ENCODE results near the gene TFEB.

TFEB gene

GRCh38 chr6:41722969-41723529 lies 12.4 kb downstream of the TFEB start:
- no peak for DNase-seq (ENCODE audit: low read depth)

GRCh38 chr6:41721414-41721813 lies 14.0 kb downstream of the TFEB start:
- no peak for DNase-seq (ENCODE audit: low read depth)

DNA sequence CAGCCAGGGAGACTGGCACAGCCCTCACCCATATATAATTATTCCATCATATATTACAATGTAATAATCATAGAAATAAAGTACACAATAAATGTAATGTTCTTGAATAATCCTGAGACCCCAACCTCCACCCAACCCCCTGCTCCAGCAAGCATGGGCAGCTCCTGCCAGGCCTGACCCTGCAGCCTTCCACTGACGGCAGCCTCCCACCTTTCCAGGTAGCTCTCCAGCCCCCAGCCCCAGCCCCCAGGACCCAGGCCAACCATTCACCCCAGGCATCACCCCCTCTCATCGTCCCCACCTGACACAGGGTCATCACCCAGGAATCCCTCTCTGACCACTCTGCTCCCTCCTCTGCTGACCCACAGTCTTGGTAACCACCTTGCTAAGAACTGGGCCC lies 14.6 kb downstream of the TFEB start:
- DNase-seq (ENCODE audit: low read depth), result no peak

DNA sequence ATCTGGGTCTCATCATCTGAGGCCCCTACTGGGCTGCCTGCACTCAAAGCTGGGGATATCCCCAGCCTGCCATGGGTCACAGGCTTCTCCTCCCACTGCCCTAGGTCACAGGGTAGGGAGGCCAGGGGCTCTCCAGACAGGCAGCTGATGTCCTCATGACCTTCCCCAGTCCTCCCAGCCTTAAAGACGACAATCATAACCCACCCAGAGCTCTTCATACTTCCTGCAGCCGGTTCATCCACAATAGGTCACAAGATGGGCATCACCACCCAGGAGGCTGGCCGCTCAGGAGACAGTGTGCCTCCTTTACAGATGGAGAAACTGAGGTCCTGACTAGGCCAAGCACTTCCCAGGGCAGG lies 15.2 kb downstream of the TFEB start:
- DNase-seq (ENCODE audit: low read depth), result no peak

DNA sequence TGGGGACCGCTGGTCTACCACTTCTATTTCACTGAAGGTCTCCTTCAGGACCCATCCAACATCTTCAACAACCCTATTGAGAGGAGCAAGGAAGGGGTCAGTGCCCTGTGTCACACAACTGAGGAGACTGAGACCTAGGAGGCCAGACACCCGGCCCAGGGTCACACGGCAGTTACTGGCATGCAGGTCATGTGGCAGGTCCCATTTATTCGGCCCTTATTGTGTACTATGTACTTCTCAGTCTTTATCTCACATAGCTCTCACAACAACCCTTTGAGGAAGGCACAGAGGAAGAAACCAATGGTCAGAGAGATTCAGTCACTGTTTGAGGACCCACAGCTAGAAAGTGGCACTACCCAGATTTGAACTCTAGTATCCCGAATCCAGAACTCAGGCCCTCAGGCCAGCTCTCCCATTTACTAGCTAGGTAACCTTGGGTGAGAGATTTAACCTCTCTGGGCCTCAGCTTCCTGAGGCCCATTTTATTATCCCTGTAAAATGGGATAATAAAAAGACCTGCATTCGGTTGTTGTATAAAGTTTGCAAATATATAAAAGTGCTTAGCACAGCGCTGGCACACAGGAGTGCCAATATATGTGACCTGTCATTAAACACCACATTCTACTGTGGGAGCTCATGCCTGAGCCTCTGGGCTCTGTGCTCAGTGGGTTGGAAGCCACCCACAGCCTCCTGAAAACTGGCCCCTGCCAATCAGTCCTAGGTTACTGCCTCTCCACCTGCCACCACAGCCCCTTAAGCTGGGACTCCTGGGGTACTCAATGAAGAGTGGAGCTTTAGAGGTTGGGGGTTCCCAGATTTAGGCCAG lies 15.8 kb downstream of the TFEB start:
- no peak for DNase-seq (ENCODE audit: low read depth)

GRCh38 chr6:41718828-41719227 lies 16.6 kb downstream of the TFEB start:
- no peak for DNase-seq (ENCODE audit: low read depth)

- no peak for DNase-seq (ENCODE audit: low read depth)
Measured at GRCh38 chr6:41717392-41717736, 18.0 kb downstream of the TFEB start.

- DNase-seq (ENCODE audit: low read depth), result no peak
Measured at GRCh38 chr6:41716516-41717391, 18.7 kb downstream of the TFEB start.

GRCh38 chr6:41715795-41716515 lies 19.5 kb downstream of the TFEB start:
- DNase-seq (ENCODE audit: low read depth), result no peak

- DNase-seq (ENCODE audit: low read depth), result no peak
Measured at GRCh38 chr6:41714556-41715273, 20.7 kb downstream of the TFEB start.

DNA sequence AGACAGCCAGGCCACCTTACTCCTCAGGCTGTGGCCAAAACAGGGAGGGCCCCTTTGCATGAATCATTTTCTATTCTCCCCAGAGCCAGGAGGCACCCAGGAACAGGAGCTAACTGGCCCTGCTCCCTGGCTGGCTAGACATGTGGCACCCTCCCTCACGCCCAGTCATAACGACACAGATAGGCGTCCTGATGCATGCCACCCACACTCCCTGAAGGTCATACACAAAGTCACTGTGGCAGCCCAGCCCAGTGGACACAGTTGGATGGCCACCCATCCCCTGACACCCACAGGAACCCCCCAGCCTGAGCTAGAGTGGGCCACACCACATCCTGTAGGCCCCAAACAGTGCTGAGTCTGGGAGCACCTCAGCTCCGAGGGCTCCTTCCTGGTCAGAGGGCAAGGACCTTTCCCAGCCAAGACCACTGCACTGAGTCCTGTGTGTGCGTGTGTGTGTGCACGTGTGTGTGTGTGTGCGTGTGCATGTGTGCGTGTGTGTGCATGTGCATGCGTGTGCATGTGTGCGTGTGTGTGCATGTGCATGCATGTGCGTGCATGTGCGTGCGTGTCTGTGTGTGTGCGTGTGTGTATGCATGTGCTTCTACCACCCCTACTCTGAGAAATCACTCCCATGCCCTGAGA lies 21.6 kb downstream of the TFEB start:
- no peak for DNase-seq (ENCODE audit: low read depth)

DNA sequence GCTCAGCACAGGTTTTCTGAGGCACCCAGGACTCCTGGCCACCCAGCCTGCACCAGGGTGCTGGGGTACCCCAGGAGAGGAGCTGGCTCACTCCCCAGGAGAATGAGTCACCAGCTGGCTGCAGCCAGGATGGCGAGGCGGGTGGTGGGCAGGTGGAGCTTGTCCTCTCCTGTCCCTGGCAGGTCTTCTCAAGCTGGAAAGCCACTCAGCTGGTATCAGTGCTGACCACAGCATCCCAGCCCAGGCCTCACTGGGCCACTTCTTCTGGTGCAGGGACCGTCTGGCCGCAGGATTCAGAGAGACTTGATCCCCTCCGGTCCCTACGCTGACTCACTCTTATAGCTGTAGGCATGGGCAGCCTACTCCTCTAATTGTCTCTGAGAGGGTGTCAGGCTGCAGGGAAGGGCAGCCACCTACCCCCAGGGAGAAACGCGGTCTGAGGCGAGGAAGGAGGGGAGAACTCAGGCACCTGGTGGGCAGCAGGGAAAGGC lies 22.2 kb downstream of the TFEB start:
- DNase-seq (ENCODE audit: low read depth), result no peak

DNA sequence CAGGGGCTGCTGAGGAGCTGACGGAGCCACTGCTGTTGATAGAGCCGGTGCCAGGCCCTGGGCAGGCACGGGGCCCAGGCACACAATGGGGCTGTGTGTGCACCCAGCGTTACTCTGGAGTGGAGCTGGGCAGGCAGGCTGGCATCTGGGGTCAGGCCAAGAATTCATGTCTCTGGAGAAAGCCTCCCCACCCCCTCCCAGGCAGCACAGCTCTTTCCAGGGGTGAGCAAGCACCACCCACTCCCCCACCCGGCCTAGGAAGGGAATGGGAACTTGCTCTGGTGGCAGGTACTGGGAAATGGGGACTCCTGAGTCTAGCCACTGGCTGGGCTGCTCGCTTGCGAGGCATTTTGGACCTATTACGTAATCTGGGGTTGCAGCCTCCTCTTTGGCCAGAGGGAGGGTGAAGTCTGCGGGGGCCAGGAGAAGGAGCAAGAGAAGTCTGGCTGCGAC lies 22.7 kb downstream of the TFEB start:
- no peak for DNase-seq (ENCODE audit: low read depth)

DNA sequence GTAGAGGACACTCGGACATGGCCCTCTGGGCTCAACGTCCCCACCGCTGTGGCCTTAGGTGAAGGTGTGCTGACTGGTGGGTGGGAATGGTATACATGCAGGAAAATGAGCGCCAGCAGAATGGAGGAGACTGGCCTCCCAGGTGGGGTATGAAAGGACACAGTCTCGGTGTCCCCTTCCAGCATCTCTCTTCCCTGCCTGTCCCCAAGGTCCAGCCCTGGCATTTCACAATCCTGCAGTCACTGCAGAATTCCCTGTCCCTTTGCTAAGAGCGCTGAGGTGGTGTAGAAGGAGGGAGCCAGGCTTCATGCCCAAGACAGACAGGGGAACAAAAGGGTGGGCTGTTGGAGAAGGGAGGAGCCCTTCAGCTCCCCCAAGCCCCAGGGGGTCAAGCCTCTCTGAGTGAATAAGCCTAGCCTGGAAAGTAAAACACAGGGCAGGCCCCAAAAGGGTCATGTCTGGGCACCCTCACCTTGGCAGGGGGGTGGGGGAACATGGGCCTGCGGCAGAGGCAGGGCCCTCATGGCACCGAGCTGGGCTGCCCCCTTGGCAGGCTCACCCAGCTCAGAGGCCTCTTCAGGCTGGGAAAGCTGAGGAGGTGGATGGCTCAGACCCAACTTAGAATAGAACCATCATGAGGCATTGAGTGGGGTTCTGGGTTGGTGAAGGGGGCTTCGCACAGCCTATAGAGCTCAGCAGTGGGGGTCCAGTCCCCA lies 23.9 kb downstream of the TFEB start:
- no peak for DNase-seq (ENCODE audit: low read depth)

DNA sequence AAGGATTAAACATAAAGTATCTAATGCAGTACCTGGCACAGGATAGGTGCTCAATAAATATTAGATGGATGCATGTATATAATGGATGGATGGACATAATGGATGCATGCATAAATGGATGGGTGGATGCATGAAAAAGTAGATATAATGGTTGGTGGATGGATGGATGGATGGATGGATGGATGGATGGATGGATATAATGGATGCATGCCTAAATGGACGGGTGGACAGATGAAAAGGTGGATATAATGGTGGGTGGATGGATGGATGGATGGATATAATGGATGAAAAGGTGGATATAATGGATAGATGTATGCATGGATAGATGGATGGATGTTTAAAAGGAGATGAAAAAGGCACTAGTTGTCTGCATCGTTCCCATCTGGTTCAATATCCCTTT lies 26.0 kb downstream of the TFEB start:
- no peak for DNase-seq (ENCODE audit: low read depth)

DNA sequence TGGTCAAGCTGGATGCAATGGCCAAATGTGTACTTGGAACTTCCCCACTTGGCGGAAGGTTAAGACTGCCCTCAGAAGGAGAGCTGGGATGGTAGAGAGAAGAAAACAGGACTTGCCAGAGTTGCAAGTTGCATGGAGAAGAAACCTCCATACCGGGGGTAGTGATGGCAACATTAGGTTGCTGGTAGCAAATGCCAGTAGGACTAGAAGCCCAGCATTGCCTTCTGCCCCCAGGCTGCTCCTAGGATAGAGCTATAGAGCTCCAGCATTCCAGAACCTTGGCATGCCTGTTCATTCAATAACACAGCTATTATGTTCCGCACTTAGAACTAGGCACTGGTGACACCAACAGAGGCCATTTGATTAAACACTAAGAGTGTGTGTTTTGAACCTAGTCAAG lies 26.6 kb downstream of the TFEB start:
- DNase-seq (ENCODE audit: low read depth), result no peak

DNA sequence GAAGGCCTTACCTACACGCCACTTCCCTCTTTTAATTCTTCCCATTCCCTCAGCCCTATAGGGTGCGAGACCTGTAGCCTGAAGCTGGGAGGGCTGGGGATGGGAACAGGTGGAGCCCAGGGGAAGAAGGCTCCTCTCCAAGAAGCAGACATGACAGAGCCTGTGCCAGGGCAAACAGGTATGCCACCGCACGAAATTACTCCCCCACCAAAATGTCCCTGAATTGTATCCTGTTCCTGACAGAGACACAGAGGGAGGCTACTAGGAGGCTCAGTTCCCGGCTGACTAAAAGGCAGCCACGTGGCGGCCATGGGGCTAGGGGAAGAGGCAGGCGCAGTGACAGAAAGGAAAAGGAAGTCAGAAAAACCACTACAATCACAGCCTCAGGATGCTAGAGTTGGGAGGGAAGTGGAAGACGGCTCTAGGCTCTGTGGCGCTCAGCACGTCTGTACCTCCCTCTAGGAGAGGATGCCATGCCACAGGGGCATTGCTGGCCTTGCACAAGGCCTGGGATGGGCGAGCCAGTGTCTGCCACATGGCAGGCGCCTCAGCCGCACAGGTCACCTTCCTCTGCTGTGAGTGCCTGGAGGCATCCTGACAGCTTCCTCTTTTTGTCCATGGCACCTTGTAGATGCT lies 27.7 kb downstream of the TFEB start:
- DNase-seq (ENCODE audit: low read depth), result no peak

GRCh38 chr6:41706876-41707564 lies 28.4 kb downstream of the TFEB start:
- DNase-seq (ENCODE audit: low read depth), result peak; percentile 76
